DMS 273 treated with DMSO at 0.1 percent for 48 hours (cell line): ENCODE data around the gene OR2T10.
"Not testable (repeated sequence)": the region's sequence is repeated elsewhere in the genome, so short reads cannot be mapped to it uniquely, and the experiment has no call there.

ENCODE experiments used
- DNase-seq: peaks from one replicate; lab custom pipeline; 2025; lab: John Stamatoyannopoulos, UW

Gene OR2T10

GRCh38 chr1:248596615-248597014 is 885 bp downstream of the OR2T10 start:
- DNase-seq: no peak

GRCh38 chr1:248593226-248593625 is 4.3 kb downstream of the OR2T10 start:
- DNase-seq: no peak

- no peak for DNase-seq
Observed at GRCh38 chr1:248592655-248593054, 4.8 kb downstream of the OR2T10 start.

GRCh38 chr1:248590055-248590454 is 7.4 kb downstream of the OR2T10 start:
- DNase-seq: no peak

GRCh38 chr1:248589334-248589733 is 8.2 kb downstream of the OR2T10 start:
- DNase-seq: no peak

- no peak for DNase-seq
Observed at GRCh38 chr1:248585266-248585665, 12.2 kb downstream of the OR2T10 start.

- DNase-seq: no peak
Observed at GRCh38 chr1:248576260-248576980, 21.1 kb downstream of the OR2T10 start.

GRCh38 chr1:248574657-248575056 is 22.8 kb downstream of the OR2T10 start, which contains the start of gene OR2T34:
Gene OR2T34 (minus strand): TSS chr1:248574757. CDS start chr1:248574757, 0 bp downstream.
- not testable (repeated sequence) for DNase-seq

GRCh38 chr1:248573856-248574255 is 23.6 kb downstream of the OR2T10 start:
- DNase-seq: not testable (repeated sequence)

GRCh38 chr1:248572049-248572448 is 25.5 kb downstream of the OR2T10 start:
- not testable (repeated sequence) for DNase-seq

GRCh38 chr1:248570811-248571210 is 26.7 kb downstream of the OR2T10 start:
- DNase-seq: not testable (repeated sequence)

GRCh38 chr1:248569049-248569448 is 28.5 kb downstream of the OR2T10 start:
- not testable (repeated sequence) for DNase-seq

- not testable (repeated sequence) for DNase-seq
Observed at GRCh38 chr1:248565530-248566373, 31.7 kb downstream of the OR2T10 start.

GRCh38 chr1:248562672-248563071 is 34.8 kb downstream of the OR2T10 start, which contains the start of gene OR2T29:
Gene OR2T29 (minus strand): TSS chr1:248562772. CDS start chr1:248559491, 3,281 bp downstream.
- DNase-seq: not testable (repeated sequence)

GRCh38 chr1:248551027-248551426 is 46.5 kb downstream of the OR2T10 start:
- not testable (repeated sequence) for DNase-seq

- not testable (repeated sequence) for DNase-seq
Observed at GRCh38 chr1:248547383-248547782, 50.1 kb downstream of the OR2T10 start.
